WTC11 (cell line): ENCODE results near the gene PYGB.

Source experiments
- AFF4 ChIP-seq: sonication (generic); formaldehyde crosslinking; IDR thresholded peaks from 2 replicates; pipeline ENCODE4 v1.8.1; 2023; ENCODE audit warnings: mild to moderate bottlenecking, missing genetic modification reagents, borderline replicate concordance
- ATF6 ChIP-seq: sonication (generic); formaldehyde crosslinking; IDR thresholded peaks from 2 replicates; pipeline ENCODE4 v1.8.1; 2023; ENCODE audit warnings: mild to moderate bottlenecking, missing genetic modification reagents
- CBFB ChIP-seq: sonication (generic); formaldehyde crosslinking; IDR thresholded peaks from 2 replicates; pipeline ENCODE4 v1.8.1; 2022; ENCODE audit warnings: mild to moderate bottlenecking, low read depth, missing genetic modification reagents
- CREM ChIP-seq: sonication (generic); formaldehyde crosslinking; IDR thresholded peaks from 2 replicates; pipeline ENCODE4 v1.8.1; 2022; ENCODE audit warnings: mild to moderate bottlenecking, missing genetic modification reagents, moderate library complexity
- CTCF ChIP-seq: fragments of 200-600 bp; IDR thresholded peaks from 2 replicates; pipeline ENCODE4 v1.8.0; 2022; ENCODE audit warnings: antibody characterized with exemption
- E2F1 ChIP-seq: sonication (generic); formaldehyde crosslinking; IDR thresholded peaks from 2 replicates; pipeline ENCODE4 v1.8.0; 2022; ENCODE audit warnings: mild to moderate bottlenecking, missing genetic modification reagents
- ERG ChIP-seq: fragments of 250-450 bp; sonication (Bioruptor Pico); IDR thresholded peaks from 2 replicates; pipeline ENCODE4 v1.8.0; 2021; ENCODE audit warnings: mild to moderate bottlenecking
- ESRRA ChIP-seq: sonication (generic); formaldehyde crosslinking; IDR thresholded peaks from 2 replicates; pipeline ENCODE4 v1.8.1; 2022; ENCODE audit warnings: mild to moderate bottlenecking, missing genetic modification reagents, borderline replicate concordance
- FOXP4 ChIP-seq: sonication (generic); formaldehyde crosslinking; IDR thresholded peaks from 2 replicates; pipeline ENCODE4 v1.8.0; 2022; ENCODE audit warnings: mild to moderate bottlenecking, missing genetic modification reagents
- JUN ChIP-seq: sonication (generic); formaldehyde crosslinking; IDR thresholded peaks from 2 replicates; pipeline ENCODE4 v1.8.0; 2023; ENCODE audit warnings: mild to moderate bottlenecking, missing genetic modification reagents
- MYBL2 ChIP-seq: sonication (generic); formaldehyde crosslinking; IDR thresholded peaks from 2 replicates; pipeline ENCODE4 v1.8.1; 2023; ENCODE audit warnings: mild to moderate bottlenecking, moderate library complexity, missing genetic modification reagents
- NR2C2 ChIP-seq: sonication (generic); formaldehyde crosslinking; IDR thresholded peaks from 2 replicates; pipeline ENCODE4 v1.8.0; 2022; ENCODE audit warnings: mild to moderate bottlenecking, missing genetic modification reagents
- SMAD3 ChIP-seq: sonication (generic); formaldehyde crosslinking; IDR thresholded peaks from 2 replicates; pipeline ENCODE4 v1.8.0; 2022; ENCODE audit warnings: missing genetic modification reagents, mild to moderate bottlenecking, borderline replicate concordance
- USF1 ChIP-seq: sonication (generic); formaldehyde crosslinking; IDR thresholded peaks from 2 replicates; pipeline ENCODE4 v1.8.0; 2022; ENCODE audit warnings: mild to moderate bottlenecking, missing genetic modification reagents

- TF ChIP-seq ERG (CRISPR knock-in tag) (no peak), CBFB (CRISPR knock-in tag) (no peak), E2F1 (no peak), CTCF (no peak), MYBL2 (CRISPR knock-in tag) (no peak), NR2C2 (CRISPR knock-in tag) (no peak), AFF4 (no peak), SMAD3 (no peak), USF1 (CRISPR knock-in tag) (no peak), FOXP4 (CRISPR knock-in tag) (no peak), JUN (CRISPR knock-in tag) (no peak), ESRRA (no peak), CREM (no peak), ATF6 (no peak)
Observed at GRCh38 chr20:25257756-25258475, 10.0 kb downstream of the PYGB start.
